K562 (cell line): ENCODE data around the gene C16orf92. TPM values are rescaled to one million over a fixed set of nuclear protein-coding genes. Genes with fewer than 3 reads are reported as not detected.

Source experiments
- BACH1 ChIP-seq: fragments of 200-800 bp; sonication (Bioruptor generic); IDR thresholded peaks from 2 replicates; pipeline ENCODE4 v1.6.1; 2016; ENCODE audit warnings: missing genetic modification characterization, missing compliant biosample characterization
- BRD4 ChIP-seq: fragments of 200-600 bp; sonication (generic); IDR thresholded peaks from 2 replicates; pipeline ENCODE4 v1.6.1; 2017; ENCODE audit warnings: inconsistent platforms
- ESRRA ChIP-seq: fragments of 450-650 bp; IDR thresholded peaks from 2 replicates; pipeline ENCODE4 v1.6.1; 2014; ENCODE audit warnings: low read depth, mild to moderate bottlenecking, moderate library complexity, borderline replicate concordance
- GABPB2 ChIP-seq: fragments of 250-450 bp; sonication (Bioruptor Pico); conservative IDR thresholded peaks from 2 replicates; pipeline ENCODE4 v1.5.1; 2021; ENCODE audit warnings: mild to moderate bottlenecking
- GATAD2B ChIP-seq: fragments of 450-650 bp; IDR thresholded peaks from 2 replicates; pipeline ENCODE4 v1.6.1; 2017; ENCODE audit warnings: mild to moderate bottlenecking, borderline replicate concordance
- GTF2E2 ChIP-seq: fragments of 200-800 bp; sonication (Bioruptor generic); IDR thresholded peaks from 2 replicates; pipeline ENCODE4 v1.6.1; 2016; ENCODE audit warnings: missing genetic modification characterization, missing compliant biosample characterization
- JUND ChIP-seq, 2 experiments: IDR thresholded peaks; 2 replicates in 1 of 2; 3 replicates in 1 of 2; pipeline ENCODE4 v1.6.1; 2011; ENCODE audit warnings: borderline replicate concordance in 2 of 2, low read depth in 2 of 2, low read length in 2 of 2, improper control_type of control experiment in 1 of 2, missing biosample characterization in 1 of 2, missing genetic modification characterization in 1 of 2, missing genetic modification reagents in 1 of 2
- MAFF ChIP-seq: IDR thresholded peaks from 2 replicates; pipeline ENCODE4 v1.6.1; 2012; ENCODE audit warnings: low read length, improper control_type of control experiment
- MXI1 ChIP-seq: IDR thresholded peaks from 2 replicates; pipeline ENCODE4 v1.6.1; 2011; ENCODE audit warnings: low read depth, mild to moderate bottlenecking, improper control_type of control experiment, low read length
- NELFE ChIP-seq: IDR thresholded peaks from 2 replicates; pipeline ENCODE4 v1.6.1; 2011; ENCODE audit warnings: mild to moderate bottlenecking; ENCODE audit not compliant: insufficient read depth, insufficient read length
- POLR2AphosphoS2 ChIP-seq: IDR thresholded peaks from 2 replicates; pipeline ENCODE4 v1.6.1; 2012; ENCODE audit warnings: low read length, improper control_type of control experiment
- TCFL5 ChIP-seq: fragments of 250-450 bp; sonication (Bioruptor Pico); conservative IDR thresholded peaks from 2 replicates; pipeline ENCODE4 v1.6.1; 2021; ENCODE audit warnings: mild to moderate bottlenecking, moderate library complexity, matching md5 sums
- ZNF184 ChIP-seq: sonication (generic); formaldehyde crosslinking; IDR thresholded peaks from 2 replicates; pipeline ENCODE4 v1.5.0; 2020; ENCODE audit warnings: missing genetic modification reagents
- ZNF212 ChIP-seq: fragments of 450-650 bp; formaldehyde crosslinking; IDR thresholded peaks from 2 replicates; pipeline ENCODE4 v1.4.0; 2020; ENCODE audit warnings: mild to moderate bottlenecking
- ZNF408 ChIP-seq: fragments of 250-450 bp; sonication (Bioruptor Pico); IDR thresholded peaks from 2 replicates; pipeline ENCODE4 v1.4.0; 2020; ENCODE audit warnings: low read depth, mild to moderate bottlenecking, moderate library complexity
- ZNF717 ChIP-seq: fragments of 250-450 bp; sonication (Bioruptor Pico); IDR thresholded peaks from 2 replicates; pipeline ENCODE4 v1.5.0; 2021
- ZNF75A ChIP-seq: fragments of 450-650 bp; formaldehyde crosslinking; IDR thresholded peaks from 2 replicates; pipeline ENCODE4 v1.4.0; 2020; ENCODE audit warnings: mild to moderate bottlenecking
- polyA plus RNA-seq, 8 experiments: library from polyadenylated mRNA; depleted of rRNA in 4 of 8; stranded (reverse) in 5 of 8; unstranded in 3 of 8; fragments of >200 nt; fragmentation: Nextera tagmentation in 2 of 8; fragmentation: Illumina TruSeq in 1 of 8; extraction: Ambion mirVana in 2 of 8; extraction: Trizol in 1 of 8; gene quantifications; 2 replicates each; pipeline versions ENCODE4 v1.2.1 to v1.2.3, GENCODE V29; 2011 to 2014; ENCODE audit warnings: inconsistent platforms in 1 of 8, missing spikeins in 1 of 8
- total RNA-seq, 7 experiments: library from RNA; depleted of rRNA in 6 of 7; stranded (reverse); fragments of >200 nt in 6 of 7; fragmentation: Illumina TruSeq in 2 of 7; extraction: Trizol in 2 of 7; gene quantifications; 2 replicates each; pipeline versions ENCODE4 v1.2.1 to v1.2.3, GENCODE V29; 2011 to 2021; ENCODE audit warnings: low replicate concordance in 1 of 7
- TF ChIP-seq, protein P1 (sequence below): fragments of 450-650 bp; formaldehyde crosslinking; conservative IDR thresholded peaks from 2 replicates; pipeline ENCODE4 v1.4.0; 2022; ENCODE audit warnings: mild to moderate bottlenecking, missing genetic modification characterization
- TF ChIP-seq, protein P2 (sequence below): fragments of 450-650 bp; IDR thresholded peaks from 2 replicates; pipeline ENCODE4 v1.6.1; 2016; ENCODE audit warnings: antibody characterized with exemption
- TF ChIP-seq, protein P3 (sequence below): fragments of 250-450 bp; sonication (Bioruptor Pico); IDR thresholded peaks from 2 replicates; pipeline ENCODE4 v1.5.0; 2020; ENCODE audit warnings: mild to moderate bottlenecking, borderline replicate concordance
- TF ChIP-seq, protein P4 (sequence below): fragments of 450-650 bp; IDR thresholded peaks from 2 replicates; pipeline ENCODE4 v1.6.1; 2016; ENCODE audit warnings: missing biosample characterization, missing genetic modification characterization

Gene C16orf92
- total and polyA plus RNA-seq, 9 of the 15 experiments (the other 6 are each of a cell fraction or from before 2014, with no cell fraction given): not detected

DNA sequence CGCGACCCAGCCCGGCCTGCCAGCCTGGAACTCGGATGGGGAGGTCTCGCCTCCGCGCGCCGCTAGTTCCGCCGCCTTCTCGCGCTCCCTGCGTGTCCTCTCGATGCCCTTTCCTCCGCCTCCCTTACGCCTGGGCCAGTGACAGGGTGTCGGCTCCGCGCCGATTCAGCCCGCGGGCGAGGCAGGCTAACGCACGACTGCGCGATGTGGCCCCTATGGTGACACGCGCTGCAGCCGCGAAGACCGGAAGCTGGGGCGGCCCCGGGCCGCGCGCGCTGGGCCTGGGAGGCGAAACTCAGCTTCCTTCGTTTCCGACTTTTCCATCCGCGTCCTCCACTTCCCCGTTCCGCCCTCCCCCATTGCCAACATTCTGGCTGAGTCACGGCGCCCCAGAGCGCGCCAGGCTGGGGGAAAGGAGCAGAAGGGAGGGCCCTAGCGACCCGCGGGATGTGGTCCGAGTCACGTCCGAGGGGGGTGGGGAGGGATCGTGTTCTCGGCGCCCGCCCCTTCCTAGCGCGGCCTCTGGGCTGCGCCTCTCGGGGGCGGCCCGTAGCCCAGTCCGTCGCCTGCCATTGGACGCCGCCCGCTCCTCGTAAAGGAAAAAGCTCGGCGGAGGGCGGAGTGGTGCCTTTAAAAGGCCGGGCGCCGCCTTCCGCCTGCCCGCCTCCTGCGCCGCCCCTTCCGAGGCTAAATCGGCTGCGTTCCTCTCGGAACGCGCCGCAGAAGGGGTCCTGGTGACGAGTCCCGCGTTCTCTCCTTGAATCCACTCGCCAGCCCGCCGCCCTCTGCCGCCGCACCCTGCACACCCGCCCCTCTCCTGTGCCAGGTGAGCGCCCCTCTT, 42.3 kb downstream of the C16orf92 start, which contains the start of gene ALDOA (continued):
- TF ChIP-seq BRD4: peak; percentile 74; the same call in 1 of the 2 replicates
- TF ChIP-seq GABPB2: no peak
- peak; percentile 67 for TF ChIP-seq ESRRA
- TF ChIP-seq JUND (IDR thresholded peaks at IDR 0.05; ENCODE audit: borderline replicate concordance, low read depth, low read length): peak; percentile 86
- peak; percentile 77; the same call in 1 of the 3 replicates for TF ChIP-seq JUND (tag; IDR thresholded peaks at IDR 0.05; ENCODE audit: borderline replicate concordance, low read depth, low read length)
- TF ChIP-seq ZNF184 (CRISPR knock-in tag): no peak
- TF ChIP-seq, protein P1, sequence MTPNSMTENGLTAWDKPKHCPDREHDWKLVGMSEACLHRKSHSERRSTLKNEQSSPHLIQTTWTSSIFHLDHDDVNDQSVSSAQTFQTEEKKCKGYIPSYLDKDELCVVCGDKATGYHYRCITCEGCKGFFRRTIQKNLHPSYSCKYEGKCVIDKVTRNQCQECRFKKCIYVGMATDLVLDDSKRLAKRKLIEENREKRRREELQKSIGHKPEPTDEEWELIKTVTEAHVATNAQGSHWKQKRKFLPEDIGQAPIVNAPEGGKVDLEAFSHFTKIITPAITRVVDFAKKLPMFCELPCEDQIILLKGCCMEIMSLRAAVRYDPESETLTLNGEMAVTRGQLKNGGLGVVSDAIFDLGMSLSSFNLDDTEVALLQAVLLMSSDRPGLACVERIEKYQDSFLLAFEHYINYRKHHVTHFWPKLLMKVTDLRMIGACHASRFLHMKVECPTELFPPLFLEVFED: 0 out of 2 replicates have a peak, but pooled peaks have one; percentile 48
- peak; percentile 63; the same call in 1 of the 2 replicates for TF ChIP-seq ZNF212 (CRISPR knock-in tag)
- TF ChIP-seq ZNF717: no peak
- peak; percentile 60 for TF ChIP-seq MAFF
- peak; percentile 99 for TF ChIP-seq BACH1 (tag)
- peak; percentile 88 for TF ChIP-seq POLR2AphosphoS2
- TF ChIP-seq, protein P2, sequence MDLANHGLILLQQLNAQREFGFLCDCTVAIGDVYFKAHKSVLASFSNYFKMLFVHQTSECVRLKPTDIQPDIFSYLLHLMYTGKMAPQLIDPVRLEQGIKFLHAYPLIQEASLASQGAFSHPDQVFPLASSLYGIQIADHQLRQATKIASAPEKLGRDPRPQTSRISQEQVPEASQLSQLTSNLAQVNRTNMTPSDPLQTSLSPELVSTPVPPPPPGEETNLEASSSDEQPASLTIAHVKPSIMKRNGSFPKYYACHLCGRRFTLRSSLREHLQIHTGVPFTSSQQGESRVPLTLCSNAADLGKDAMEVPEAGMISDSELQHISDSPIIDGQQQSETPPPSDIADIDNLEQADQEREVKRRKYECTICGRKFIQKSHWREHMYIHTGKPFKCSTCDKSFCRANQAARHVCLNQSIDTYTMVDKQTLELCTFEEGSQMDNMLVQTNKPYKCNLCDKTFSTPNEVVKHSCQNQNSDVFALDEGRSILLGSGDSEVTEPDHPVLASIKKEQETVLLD: no peak
- TF ChIP-seq NELFE: no peak
- no peak for TF ChIP-seq TCFL5 (CRISPR knock-in tag)
- TF ChIP-seq MXI1: 0 out of 2 replicates have a peak, but pooled peaks have one; percentile 28
- peak; percentile 79; the same call in 1 of the 2 replicates for TF ChIP-seq GTF2E2 (tag)
- TF ChIP-seq GATAD2B: peak; percentile 71
- TF ChIP-seq, protein P3, sequence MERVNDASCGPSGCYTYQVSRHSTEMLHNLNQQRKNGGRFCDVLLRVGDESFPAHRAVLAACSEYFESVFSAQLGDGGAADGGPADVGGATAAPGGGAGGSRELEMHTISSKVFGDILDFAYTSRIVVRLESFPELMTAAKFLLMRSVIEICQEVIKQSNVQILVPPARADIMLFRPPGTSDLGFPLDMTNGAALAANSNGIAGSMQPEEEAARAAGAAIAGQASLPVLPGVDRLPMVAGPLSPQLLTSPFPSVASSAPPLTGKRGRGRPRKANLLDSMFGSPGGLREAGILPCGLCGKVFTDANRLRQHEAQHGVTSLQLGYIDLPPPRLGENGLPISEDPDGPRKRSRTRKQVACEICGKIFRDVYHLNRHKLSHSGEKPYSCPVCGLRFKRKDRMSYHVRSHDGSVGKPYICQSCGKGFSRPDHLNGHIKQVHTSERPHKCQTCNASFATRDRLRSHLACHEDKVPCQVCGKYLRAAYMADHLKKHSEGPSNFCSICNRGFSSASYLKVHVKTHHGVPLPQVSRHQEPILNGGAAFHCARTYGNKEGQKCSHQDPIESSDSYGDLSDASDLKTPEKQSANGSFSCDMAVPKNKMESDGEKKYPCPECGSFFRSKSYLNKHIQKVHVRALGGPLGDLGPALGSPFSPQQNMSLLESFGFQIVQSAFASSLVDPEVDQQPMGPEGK (CRISPR knock-in tag): peak; percentile 61; the same call in 1 of the 2 replicates
- no peak for TF ChIP-seq ZNF75A
- TF ChIP-seq ZNF408 (CRISPR knock-in tag): no peak
- TF ChIP-seq, protein P4, sequence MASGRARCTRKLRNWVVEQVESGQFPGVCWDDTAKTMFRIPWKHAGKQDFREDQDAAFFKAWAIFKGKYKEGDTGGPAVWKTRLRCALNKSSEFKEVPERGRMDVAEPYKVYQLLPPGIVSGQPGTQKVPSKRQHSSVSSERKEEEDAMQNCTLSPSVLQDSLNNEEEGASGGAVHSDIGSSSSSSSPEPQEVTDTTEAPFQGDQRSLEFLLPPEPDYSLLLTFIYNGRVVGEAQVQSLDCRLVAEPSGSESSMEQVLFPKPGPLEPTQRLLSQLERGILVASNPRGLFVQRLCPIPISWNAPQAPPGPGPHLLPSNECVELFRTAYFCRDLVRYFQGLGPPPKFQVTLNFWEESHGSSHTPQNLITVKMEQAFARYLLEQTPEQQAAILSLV (tag): no peak; the same call in 1 of the 2 replicates
